Sigmoid colon (tissue), 4 donors: ENCODE results near the gene TMEM186.

Experiments
- EP300 ChIP-seq, 4 donors: sonication (generic); formaldehyde crosslinking; IDR thresholded peaks; one replicate each; pipeline ENCODE4 v1.6.1; 2017; ENCODE audit warnings: antibody characterized with exemption in 4 of 4
- POLR2A ChIP-seq, 2 donors: fragments of 450-650 bp; IDR thresholded peaks; one replicate each; pipeline ENCODE4 v1.6.1; 2016; ENCODE audit warnings: antibody characterized with exemption in 2 of 2, mild to moderate bottlenecking in 2 of 2, moderate library complexity in 2 of 2
- TF ChIP-seq, protein P1 (sequence below), 4 experiments: fragments of 450-650 bp in 3 of 4; fragments of 200-600 bp in 1 of 4; IDR thresholded peaks; one replicate each; pipeline ENCODE4 v1.5.1; 2016 to 2019; ENCODE audit warnings: antibody characterized with exemption in 4 of 4, mild to moderate bottlenecking in 3 of 4, moderate library complexity in 2 of 4

DNA sequence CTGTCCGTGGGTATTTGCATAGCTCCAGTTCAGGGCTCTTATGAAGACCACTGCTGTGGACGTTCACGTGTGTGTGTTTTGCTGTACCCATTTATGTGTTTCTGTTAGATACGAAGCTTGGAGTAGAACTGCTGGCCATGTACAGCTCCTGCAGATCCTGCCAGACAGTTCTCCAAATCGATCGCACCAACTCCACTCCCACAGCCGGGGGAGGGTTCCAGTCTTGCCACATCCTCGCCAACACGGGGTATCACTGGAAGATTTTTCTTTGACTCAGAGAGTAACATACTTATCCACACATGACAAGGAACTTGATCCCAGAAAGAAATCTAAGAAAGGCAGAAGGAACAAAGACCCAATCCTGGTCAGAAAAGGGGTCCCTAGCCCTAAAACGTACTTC lies 37.4 kb downstream of the TMEM186 start:
- TF ChIP-seq, protein P1, sequence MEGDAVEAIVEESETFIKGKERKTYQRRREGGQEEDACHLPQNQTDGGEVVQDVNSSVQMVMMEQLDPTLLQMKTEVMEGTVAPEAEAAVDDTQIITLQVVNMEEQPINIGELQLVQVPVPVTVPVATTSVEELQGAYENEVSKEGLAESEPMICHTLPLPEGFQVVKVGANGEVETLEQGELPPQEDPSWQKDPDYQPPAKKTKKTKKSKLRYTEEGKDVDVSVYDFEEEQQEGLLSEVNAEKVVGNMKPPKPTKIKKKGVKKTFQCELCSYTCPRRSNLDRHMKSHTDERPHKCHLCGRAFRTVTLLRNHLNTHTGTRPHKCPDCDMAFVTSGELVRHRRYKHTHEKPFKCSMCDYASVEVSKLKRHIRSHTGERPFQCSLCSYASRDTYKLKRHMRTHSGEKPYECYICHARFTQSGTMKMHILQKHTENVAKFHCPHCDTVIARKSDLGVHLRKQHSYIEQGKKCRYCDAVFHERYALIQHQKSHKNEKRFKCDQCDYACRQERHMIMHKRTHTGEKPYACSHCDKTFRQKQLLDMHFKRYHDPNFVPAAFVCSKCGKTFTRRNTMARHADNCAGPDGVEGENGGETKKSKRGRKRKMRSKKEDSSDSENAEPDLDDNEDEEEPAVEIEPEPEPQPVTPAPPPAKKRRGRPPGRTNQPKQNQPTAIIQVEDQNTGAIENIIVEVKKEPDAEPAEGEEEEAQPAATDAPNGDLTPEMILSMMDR (IDR thresholded peaks at IDR 0.05) = no peak
- TF ChIP-seq EP300 (IDR thresholded peaks at IDR 0.05) (no peak), POLR2A (IDR thresholded peaks at IDR 0.05) (no peak)
